Fibroblast of lung (primary cell): ENCODE data around the gene DDO. TPM values are rescaled to one million over a fixed set of nuclear protein-coding genes. Genes with fewer than 3 reads are reported as not detected.

ENCODE experiments used
- DNase-seq, 2 donors: peaks; one replicate each; pipeline versions ENCODE4 v3.0.0 to v3.0.0-alpha.2; 2010; ENCODE audit warnings: low read depth in 2 of 2
- H2AFZ ChIP-seq: 2 replicates; pipeline ENCODE4 v1.5.1; 2012; ENCODE audit warnings: low read length, control low read depth, inconsistent platforms
- H3K27ac ChIP-seq: 2 replicates; pipeline ENCODE4 v1.5.1; 2011; ENCODE audit warnings: low read length, control low read depth; ENCODE audit not compliant: insufficient read depth
- H3K27me3 ChIP-seq: 2 replicates; pipeline ENCODE4 v1.5.1; 2011; ENCODE audit warnings: mild to moderate bottlenecking, low read length; ENCODE audit not compliant: control insufficient read depth, insufficient read depth
- H3K36me3 ChIP-seq: 2 replicates; pipeline ENCODE4 v1.5.1; 2011; ENCODE audit warnings: low read length; ENCODE audit not compliant: control insufficient read depth, insufficient read depth
- H3K4me1 ChIP-seq: 2 replicates; pipeline ENCODE4 v1.5.1; 2011; ENCODE audit warnings: low read length; ENCODE audit not compliant: control insufficient read depth, insufficient read depth; ENCODE audit errors: extremely low read depth
- H3K4me2 ChIP-seq: 2 replicates; pipeline ENCODE4 v1.5.1; 2011; ENCODE audit warnings: low read length, control low read depth; ENCODE audit not compliant: insufficient read depth; ENCODE audit errors: extremely low read depth
- H3K4me3 ChIP-seq, 4 experiments: fragments of 200-600 bp in 1 of 4; sonication (generic) in 1 of 4; replicated peaks in 1 of 4; 2 replicates each; pipeline ENCODE4 v1.5.1; 2011 to 2016; ENCODE audit warnings: low read length in 4 of 4, low read depth in 3 of 4, mild to moderate bottlenecking in 3 of 4, control low read depth in 2 of 4, inconsistent platforms in 1 of 4, mixed read lengths in 1 of 4; ENCODE audit not compliant: insufficient read depth in 1 of 4; ENCODE audit errors: control extremely low read depth in 1 of 4
- H3K79me2 ChIP-seq: 2 replicates; pipeline ENCODE4 v1.5.1; 2012; ENCODE audit warnings: mild to moderate bottlenecking, low read length, inconsistent platforms; ENCODE audit not compliant: control insufficient read depth, insufficient read depth
- H3K9ac ChIP-seq: 2 replicates; pipeline ENCODE4 v1.5.1; 2011; ENCODE audit warnings: mild to moderate bottlenecking, low read length, control low read depth; ENCODE audit not compliant: insufficient read depth
- H3K9me3 ChIP-seq: 2 replicates; pipeline ENCODE4 v1.5.1; 2012; ENCODE audit warnings: low read depth, low read length; ENCODE audit not compliant: control insufficient read depth, insufficient read depth
- H4K20me1 ChIP-seq: 2 replicates; pipeline ENCODE4 v1.5.1; 2011; ENCODE audit warnings: low read length; ENCODE audit not compliant: control insufficient read depth, insufficient read depth; ENCODE audit errors: extremely low read depth
- EZH2 ChIP-seq: IDR thresholded peaks from 2 replicates; pipeline ENCODE4 v1.5.1; 2012; ENCODE audit warnings: low read length, control low read depth, mild to moderate bottlenecking; ENCODE audit errors: missing control alignments
- polyA plus RNA-seq, 2 donors: library from polyadenylated mRNA; depleted of rRNA in 1 of 2; stranded (reverse) in 1 of 2; unstranded in 1 of 2; fragments of >200 nt; gene quantifications; 2 replicates each; pipeline ENCODE4 v1.2.1, GENCODE V29; 2011 to 2012; ENCODE audit warnings: missing spikeins in 1 of 2
- total RNA-seq: library from RNA; depleted of rRNA; stranded (reverse); fragments of >200 nt; gene quantifications from 2 replicates; pipeline ENCODE4 v1.2.1, GENCODE V29; 2014
- TF ChIP-seq, protein P1 (sequence below), 2 donors: IDR thresholded peaks in 1 of 2; conservative IDR thresholded peaks in 1 of 2; 1 replicate in 1 of 2; 2 replicates in 1 of 2; pipeline ENCODE4 v1.5.1; 2011 to 2012; ENCODE audit warnings: low read length in 2 of 2, control low read depth in 1 of 2, inconsistent platforms in 1 of 2, low read depth in 1 of 2, mild to moderate bottlenecking in 1 of 2

DDO gene
- total and polyA plus RNA-seq, 2 donors (not counting 1 experiment from before 2014, with no cell fraction given) = 3.9 to 12.2 TPM

DNA sequence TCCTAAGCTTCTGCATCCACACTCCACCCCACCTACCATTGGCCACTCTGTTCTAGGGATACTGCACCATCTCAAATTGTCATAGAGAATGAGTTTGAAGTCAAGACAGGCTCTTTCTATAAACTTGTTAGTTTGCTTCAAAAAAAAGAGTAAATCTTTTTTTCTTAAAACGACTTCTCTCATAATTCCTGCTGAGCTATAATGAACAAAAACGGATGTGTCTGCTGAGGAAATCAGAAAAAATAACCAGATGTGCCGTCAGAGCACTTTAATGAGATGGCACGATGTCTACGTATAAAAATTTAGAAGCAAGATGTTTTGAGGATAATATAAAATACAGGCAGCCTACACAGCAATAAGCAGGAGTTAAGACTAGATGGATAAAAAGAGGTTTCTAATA is 24.0 kb upstream of the DDO start:
- Histone ChIP-seq H3K36me3 (no peaks in the 10 kb centered on the region), H3K9ac (no peak overlapping the region)

DNA sequence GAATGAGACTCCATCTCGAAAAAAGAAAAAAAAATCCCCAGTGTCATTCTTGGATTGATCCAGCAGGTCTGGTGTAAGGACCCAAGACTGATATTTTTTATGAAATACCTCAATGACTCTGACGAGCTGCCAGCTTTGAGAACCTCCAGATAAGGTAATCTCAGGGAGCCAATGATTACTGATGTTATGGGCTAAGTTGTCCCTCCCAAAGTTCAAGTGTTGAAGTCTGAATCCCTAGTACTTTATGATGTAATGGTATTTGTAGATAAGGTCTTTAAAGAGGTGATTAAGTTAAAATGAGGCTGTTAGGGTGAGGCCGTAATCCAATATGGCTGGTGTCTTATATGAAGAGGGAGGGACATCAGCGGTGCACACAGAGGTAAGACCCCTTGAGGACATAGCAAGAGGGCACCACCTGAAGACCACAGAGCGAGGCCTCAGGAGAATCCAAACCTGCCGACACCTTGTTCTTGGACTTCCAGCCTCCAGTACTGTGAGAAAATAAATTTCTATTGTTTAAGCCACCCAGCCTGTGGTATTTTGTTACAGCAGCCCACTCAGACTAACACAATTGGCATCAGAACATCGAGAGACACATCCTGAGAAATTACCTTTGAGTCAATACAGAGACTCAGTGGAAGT is 19.7 kb upstream of the DDO start:
- Histone ChIP-seq H3K4me1 (no peaks in the 10 kb centered on the region), H2AFZ (no peak overlapping the region), H3K27ac (no peak overlapping the region), H3K9ac (no peak overlapping the region), H3K79me2 (no peaks in the 10 kb centered on the region), H3K4me2 (no peak overlapping the region), H3K36me3 (no peaks in the 10 kb centered on the region), H3K4me3 (no peak overlapping the region), H4K20me1 (no peaks in the 10 kb centered on the region), H3K9me3 (no peaks in the 10 kb centered on the region), H3K27me3 (peaks cover 1% of the 10 kb centered on the region)
- TF ChIP-seq, protein P1, sequence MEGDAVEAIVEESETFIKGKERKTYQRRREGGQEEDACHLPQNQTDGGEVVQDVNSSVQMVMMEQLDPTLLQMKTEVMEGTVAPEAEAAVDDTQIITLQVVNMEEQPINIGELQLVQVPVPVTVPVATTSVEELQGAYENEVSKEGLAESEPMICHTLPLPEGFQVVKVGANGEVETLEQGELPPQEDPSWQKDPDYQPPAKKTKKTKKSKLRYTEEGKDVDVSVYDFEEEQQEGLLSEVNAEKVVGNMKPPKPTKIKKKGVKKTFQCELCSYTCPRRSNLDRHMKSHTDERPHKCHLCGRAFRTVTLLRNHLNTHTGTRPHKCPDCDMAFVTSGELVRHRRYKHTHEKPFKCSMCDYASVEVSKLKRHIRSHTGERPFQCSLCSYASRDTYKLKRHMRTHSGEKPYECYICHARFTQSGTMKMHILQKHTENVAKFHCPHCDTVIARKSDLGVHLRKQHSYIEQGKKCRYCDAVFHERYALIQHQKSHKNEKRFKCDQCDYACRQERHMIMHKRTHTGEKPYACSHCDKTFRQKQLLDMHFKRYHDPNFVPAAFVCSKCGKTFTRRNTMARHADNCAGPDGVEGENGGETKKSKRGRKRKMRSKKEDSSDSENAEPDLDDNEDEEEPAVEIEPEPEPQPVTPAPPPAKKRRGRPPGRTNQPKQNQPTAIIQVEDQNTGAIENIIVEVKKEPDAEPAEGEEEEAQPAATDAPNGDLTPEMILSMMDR (conservative IDR thresholded peaks at IDR 0.05 in 1 of 2, IDR thresholded peaks at IDR 0.05 in 1 of 2; ENCODE audit: low read depth in 1 of 2, low read length in 2 of 2) = no peak
- TF ChIP-seq EZH2 = no peak
- DNase-seq = no peak

More for the DNA sequence above, 24.0 kb upstream of the DDO start:
- no peak for TF ChIP-seq EZH2
- TF ChIP-seq, protein P1 (conservative IDR thresholded peaks at IDR 0.05 in 1 of 2, IDR thresholded peaks at IDR 0.05 in 1 of 2; ENCODE audit: low read depth in 1 of 2, low read length in 2 of 2) = no peak
- no peak overlapping the region for H2AFZ ChIP-seq
- no peak overlapping the region for H3K27ac ChIP-seq
- H3K4me1 ChIP-seq = no peaks in the 10 kb centered on the region
- no peak overlapping the region for H3K4me2 ChIP-seq
- DNase-seq = no peak
- no peaks in the 10 kb centered on the region for H4K20me1 ChIP-seq
- no peaks in the 10 kb centered on the region for H3K9me3 ChIP-seq
- no peaks in the 10 kb centered on the region for H3K79me2 ChIP-seq
- no peak overlapping the region for H3K4me3 ChIP-seq
- H3K27me3 ChIP-seq = no peaks in the 10 kb centered on the region

DNA sequence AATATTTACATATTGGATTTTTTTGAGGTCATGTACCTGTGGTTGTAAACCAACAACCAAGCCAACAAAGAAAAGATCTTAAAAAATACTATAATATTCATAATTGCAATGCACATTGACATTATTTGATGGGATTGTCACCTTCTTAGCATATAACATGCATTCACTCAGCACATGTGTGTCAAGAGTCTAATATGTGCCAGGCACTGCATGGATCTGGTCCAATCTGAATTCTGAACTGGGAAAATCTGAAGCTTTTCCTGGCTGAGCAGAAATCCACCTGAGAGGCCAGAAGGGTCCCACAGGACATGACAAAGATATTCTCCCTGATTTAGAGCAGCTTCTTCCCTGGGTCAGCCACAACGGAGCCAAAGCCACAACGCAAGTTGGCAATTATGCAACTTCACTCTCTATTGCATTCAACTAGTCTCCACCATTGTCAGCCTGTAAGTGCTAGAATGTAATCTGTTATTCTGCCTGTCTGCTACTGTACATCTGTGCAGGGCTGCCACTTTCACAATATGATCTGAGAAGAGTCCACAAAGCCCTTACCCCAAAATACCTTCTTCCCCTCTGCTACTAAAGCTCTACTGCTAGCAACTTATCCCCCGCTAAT is 17.0 kb upstream of the DDO start:
- no peak overlapping the region for H3K4me2 ChIP-seq
- DNase-seq = no peak
- H3K36me3 ChIP-seq = no peaks in the 10 kb centered on the region
- H2AFZ ChIP-seq = no peak overlapping the region
- H3K9me3 ChIP-seq = no peaks in the 10 kb centered on the region
- H3K9ac ChIP-seq = no peak overlapping the region
- H3K27me3 ChIP-seq = peaks cover 3% of the 10 kb centered on the region
- H3K79me2 ChIP-seq = no peaks in the 10 kb centered on the region
- no peaks in the 10 kb centered on the region for H3K4me1 ChIP-seq
- no peak overlapping the region for H3K27ac ChIP-seq
- no peak overlapping the region for H3K4me3 ChIP-seq
- TF ChIP-seq, protein P1 (conservative IDR thresholded peaks at IDR 0.05 in 1 of 2, IDR thresholded peaks at IDR 0.05 in 1 of 2; ENCODE audit: low read depth in 1 of 2, low read length in 2 of 2) = no peak
- TF ChIP-seq EZH2 = no peak
- no peaks in the 10 kb centered on the region for H4K20me1 ChIP-seq
